H9 (cell line): ENCODE data around the gene PARL. TPM values are rescaled to one million over a fixed set of nuclear protein-coding genes. Genes with fewer than 3 reads are reported as not detected.
A peak's percentile ranks its signal among the peaks of the same experiment; 100 is the strongest.

Source experiments
- DNase-seq: peaks from one replicate; pipeline ENCODE4 v3.0.0-alpha.2; 2017
- H2AFZ ChIP-seq: one replicate; pipeline ENCODE4 v1.6.1; 2013; ENCODE audit warnings: mild to moderate bottlenecking, low read length, control low read depth, moderate library complexity
- H2AK5ac ChIP-seq: 2 replicates; pipeline ENCODE4 v1.6.1; 2013; ENCODE audit warnings: low read length, control low read depth, mixed read lengths; ENCODE audit not compliant: insufficient read length
- H2BK120ac ChIP-seq: one replicate; pipeline ENCODE4 v1.6.1; 2013; ENCODE audit warnings: low read depth, mild to moderate bottlenecking, low read length, control low read depth, inconsistent platforms; ENCODE audit not compliant: poor library complexity, severe bottlenecking
- H2BK12ac ChIP-seq: 2 replicates; pipeline ENCODE4 v1.6.1; 2013; ENCODE audit warnings: low read length, control low read depth, mixed read lengths, low read depth; ENCODE audit not compliant: insufficient read length
- H2BK15ac ChIP-seq: 2 replicates; pipeline ENCODE4 v1.6.1; 2013; ENCODE audit warnings: low read depth, low read length, control low read depth
- H2BK20ac ChIP-seq: one replicate; pipeline ENCODE4 v1.6.1; 2013; ENCODE audit warnings: low read depth, mild to moderate bottlenecking, low read length, control low read depth, inconsistent platforms; ENCODE audit not compliant: poor library complexity, severe bottlenecking
- H2BK5ac ChIP-seq: 2 replicates; pipeline ENCODE4 v1.6.1; 2013; ENCODE audit warnings: low read length, control low read depth, mixed read lengths; ENCODE audit not compliant: insufficient read length
- H3K14ac ChIP-seq: 2 replicates; pipeline ENCODE4 v1.6.1; 2013; ENCODE audit warnings: low read length, control low read depth; ENCODE audit not compliant: insufficient read depth
- H3K18ac ChIP-seq: 2 replicates; pipeline ENCODE4 v1.6.1; 2013; ENCODE audit warnings: low read depth, mild to moderate bottlenecking, mixed read lengths, low read length, control low read depth; ENCODE audit not compliant: insufficient read length
- H3K23ac ChIP-seq: 2 replicates; pipeline ENCODE4 v1.6.1; 2013; ENCODE audit warnings: low read length, control low read depth, mixed read lengths, low read depth; ENCODE audit not compliant: insufficient read length
- H3K23me2 ChIP-seq: 2 replicates; pipeline ENCODE4 v1.6.1; 2013; ENCODE audit warnings: low read depth, mild to moderate bottlenecking, mixed read lengths, low read length, control low read depth; ENCODE audit not compliant: insufficient read length, poor library complexity, severe bottlenecking
- H3K27ac ChIP-seq: 2 replicates; pipeline ENCODE4 v1.5.1; 2013; ENCODE audit warnings: low read length, control low read depth, mixed read lengths, low read depth; ENCODE audit not compliant: insufficient read length
- H3K27me3 ChIP-seq: 2 replicates; pipeline ENCODE4 v1.6.1; 2013; ENCODE audit warnings: low read length, control low read depth, inconsistent platforms; ENCODE audit not compliant: insufficient read depth
- H3K4ac ChIP-seq: 2 replicates; pipeline ENCODE4 v1.6.1; 2013; ENCODE audit warnings: low read depth, mild to moderate bottlenecking, control low read depth, inconsistent platforms, low read length, moderate library complexity
- H3K4me1 ChIP-seq: 2 replicates; pipeline ENCODE4 v1.6.1; 2013; ENCODE audit warnings: low read length, control low read depth, inconsistent platforms; ENCODE audit not compliant: insufficient read depth
- H3K4me2 ChIP-seq: 2 replicates; pipeline ENCODE4 v1.6.1; 2013; ENCODE audit warnings: low read length, control low read depth, mixed read lengths; ENCODE audit not compliant: insufficient read length, insufficient read depth
- H3K56ac ChIP-seq: 2 replicates; pipeline ENCODE4 v1.6.1; 2013; ENCODE audit warnings: low read depth, mild to moderate bottlenecking, mixed read lengths, low read length, control low read depth; ENCODE audit not compliant: insufficient read length
- H3K79me1 ChIP-seq: 2 replicates; pipeline ENCODE4 v1.6.1; 2013; ENCODE audit warnings: low read depth, mild to moderate bottlenecking, moderate library complexity, low read length, control low read depth, inconsistent platforms; ENCODE audit not compliant: insufficient read depth, poor library complexity, severe bottlenecking
- H3K79me2 ChIP-seq: 2 replicates; pipeline ENCODE4 v1.6.1; 2013; ENCODE audit warnings: low read length, control low read depth, inconsistent platforms; ENCODE audit not compliant: insufficient read depth
- H3K9ac ChIP-seq: 2 replicates; pipeline ENCODE4 v1.6.1; 2013; ENCODE audit warnings: low read length, control low read depth, mixed read lengths; ENCODE audit not compliant: insufficient read length; ENCODE audit errors: extremely low read depth
- H3K9me3 ChIP-seq: one replicate; pipeline ENCODE4 v1.6.1; 2013; ENCODE audit warnings: low read depth, low read length, inconsistent platforms; ENCODE audit not compliant: control insufficient read depth
- H3T11ph ChIP-seq: one replicate; pipeline ENCODE4 v1.6.1; 2013; ENCODE audit warnings: mild to moderate bottlenecking, low read length, control low read depth, inconsistent platforms
- H4K20me1 ChIP-seq: one replicate; pipeline ENCODE4 v1.6.1; 2013; ENCODE audit not compliant: control insufficient read depth, insufficient read length, insufficient read depth
- H4K5ac ChIP-seq: 2 replicates; pipeline ENCODE4 v1.6.1; 2013; ENCODE audit warnings: low read depth, mild to moderate bottlenecking, mixed read lengths, low read length, control low read depth; ENCODE audit not compliant: insufficient read length
- H4K8ac ChIP-seq: replicated peaks from 2 replicates; pipeline ENCODE4 v1.6.1; 2013; ENCODE audit warnings: low read length, control low read depth, mixed read lengths, low read depth; ENCODE audit not compliant: insufficient read length
- H4K91ac ChIP-seq: 2 replicates; pipeline ENCODE4 v1.6.1; 2013; ENCODE audit warnings: low read depth, mild to moderate bottlenecking, moderate library complexity, mixed read lengths, low read length, control low read depth; ENCODE audit not compliant: insufficient read length
- H3K27ac Mint-ChIP-seq, 3 experiments: 2 replicates in 2 of 3; 3 replicates in 1 of 3; pipeline ENCODE4 v1.8.0; 2020 to 2021; ENCODE audit warnings: mixed read lengths in 3 of 3, mild to moderate bottlenecking in 1 of 3, moderate library complexity in 1 of 3
- H3K27me3 Mint-ChIP-seq: 2 replicates; pipeline ENCODE4 v1.8.0; 2021; ENCODE audit warnings: low read depth, mild to moderate bottlenecking, moderate library complexity, mixed read lengths
- H3K36me3 Mint-ChIP-seq, 3 experiments: 2 replicates in 2 of 3; 3 replicates in 1 of 3; pipeline ENCODE4 v1.8.0; 2020 to 2021; ENCODE audit warnings: low read depth in 3 of 3, mixed read lengths in 3 of 3; ENCODE audit not compliant: insufficient read depth in 1 of 3
- H3K4me1 Mint-ChIP-seq, 2 experiments: 2 replicates each; pipeline ENCODE4 v1.8.0; 2020; ENCODE audit warnings: mixed read lengths in 2 of 2
- H3K4me3 Mint-ChIP-seq, 2 experiments: 2 replicates in 1 of 2; 3 replicates in 1 of 2; pipeline ENCODE4 v1.8.0; 2020 to 2021; ENCODE audit warnings: mild to moderate bottlenecking in 2 of 2, mixed read lengths in 2 of 2, moderate library complexity in 1 of 2
- H3K9me3 Mint-ChIP-seq, 2 experiments: 2 replicates in 1 of 2; 3 replicates in 1 of 2; pipeline ENCODE4 v1.8.0; 2020; ENCODE audit warnings: mild to moderate bottlenecking in 2 of 2, mixed read lengths in 2 of 2, moderate library complexity in 1 of 2
- CTCF ChIP-seq: fragments of 200-600 bp; sonication (generic); conservative IDR thresholded peaks from 3 replicates; pipeline ENCODE4 v1.8.0; 2021; ENCODE audit warnings: antibody characterized with exemption, mild to moderate bottlenecking
- WGBS: extraction: QIAGEN DNeasy Blood & Tissue Kit; methylation state at CpG from one replicate; pipeline ENCODE4 v1.1.7; 2013; ENCODE audit warnings: missing lambda C conversion rate, low lambda C conversion rate, mixed read lengths; ENCODE audit not compliant: insufficient read length; ENCODE audit errors: extremely low coverage; 5-methylcytosine and 5-hydroxymethylcytosine counted together
- total RNA-seq: library from RNA; stranded (reverse); gene quantifications from 2 replicates; pipeline ENCODE4 v1.2.1, GENCODE V29; 2021

The PARL gene
- total RNA-seq, 1 experiment from 2014 or later: 94.5 TPM

DNA sequence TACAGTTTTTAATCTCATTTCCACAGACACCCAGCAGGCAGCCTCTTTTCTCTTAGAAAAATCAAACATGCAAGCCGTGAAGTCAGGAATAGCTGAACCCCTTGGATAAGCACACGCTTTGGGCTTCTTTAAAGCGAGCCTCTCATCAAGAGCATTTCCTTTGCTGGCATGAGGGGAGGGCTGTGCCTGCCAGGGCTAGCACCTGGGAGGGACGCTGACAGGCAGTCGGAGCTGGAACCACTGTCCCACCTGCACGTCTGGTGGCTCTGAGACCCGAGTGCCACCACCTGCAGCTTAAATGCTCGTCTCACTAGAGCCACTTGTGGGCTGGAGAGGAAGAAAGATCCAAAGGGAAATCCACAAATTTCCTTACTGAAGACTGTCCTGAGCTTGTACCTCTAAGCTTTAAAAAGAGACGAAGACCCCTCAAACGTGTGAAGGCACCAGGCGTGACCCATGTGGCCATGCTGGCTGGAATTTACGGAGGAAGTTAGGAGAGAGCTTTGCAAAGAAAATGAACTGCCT, 68.7 kb downstream of the PARL start:
- Histone ChIP-seq H3T11ph (no peak overlapping the region), H2BK20ac (no peak overlapping the region), H4K20me1 (no peaks in the 10 kb centered on the region), H3K4me2 (no peak overlapping the region), H3K56ac (no peak overlapping the region), H2AK5ac (no peak overlapping the region), H3K23ac (no peak overlapping the region), H3K9ac (no peak overlapping the region), H2AFZ (no peak overlapping the region), H2BK120ac (no peak overlapping the region), H3K27me3 (no peaks in the 10 kb centered on the region), H2BK15ac (no peak overlapping the region), H3K9me3 (no peaks in the 10 kb centered on the region), H3K18ac (no peak overlapping the region), H3K4ac (no peak overlapping the region), H4K91ac (no peak overlapping the region), H3K79me1 (no peaks in the 10 kb centered on the region), H3K79me2 (no peaks in the 10 kb centered on the region), H3K23me2 (no peaks in the 10 kb centered on the region), H2BK12ac (no peak overlapping the region), H4K5ac (no peak overlapping the region), H3K27ac (no peak overlapping the region), H3K14ac (no peak overlapping the region), H2BK5ac (no peak overlapping the region), H4K8ac (no peak overlapping the region), H3K4me1 (no peaks in the 10 kb centered on the region)
- no peak for TF ChIP-seq CTCF
- Mint-ChIP-seq H3K4me3 (no peak overlapping the region), H3K36me3 (peaks cover 4 to 46% (median 32%) of the 10 kb centered on the region in 3 experiments; a peak in 6 of 7 replicates), H3K27ac (peak overlapping the region in 1 of 3 experiments; percentile 75; a peak in 3 of 7 replicates), H3K9me3 (no peaks in the 10 kb centered on the region), H3K27me3 (no peaks in the 10 kb centered on the region; the same call in none of the 2 replicates), H3K4me1 (peaks cover 1 to 3% of the 10 kb centered on the region in 2 experiments; a peak in 2 of 4 replicates)
- DNase-seq: no peak
- no CpG with 5 or more reads among the region's 12 CpGs for WGBS
